ENCODE measurements around the gene FAM180A. TPM values are rescaled to one million over a fixed set of nuclear protein-coding genes. Genes with fewer than 3 reads are reported as not detected.

FAM180A gene
- total RNA-seq, 3 donors from 2014 or later (not counting 1 experiment from before 2014, with no cell fraction given): not detected

- Histone ChIP-seq H3K9me3 (ENCODE audit: control insufficient read depth, insufficient read depth, low read length) (no peaks in the 10 kb centered on the region), H3K27ac (ENCODE audit: low read length) (no peak overlapping the region), H3K4me3 (ENCODE audit: low read length) (no peak overlapping the region), H3K4me1 (ENCODE audit: control insufficient read depth, insufficient read depth, low read length) (no peaks in the 10 kb centered on the region), H3K27me3 (ENCODE audit: control insufficient read depth, insufficient read depth, low read length) (no peaks in the 10 kb centered on the region), H3K36me3 (ENCODE audit: control insufficient read depth, insufficient read depth, low read length) (no peaks in the 10 kb centered on the region)
- no peaks in the 10 kb centered on the region for H3K36me3 Mint-ChIP-seq
- no peak for DNase-seq
- no peaks in the 10 kb centered on the region for H3K4me1 Mint-ChIP-seq
- H3K27ac Mint-ChIP-seq: no peak overlapping the region
- peaks cover 24 to 59% of the 10 kb centered on the region in 2 donors for H3K27me3 Mint-ChIP-seq (ENCODE audit: low read depth in 2 of 2)
- H3K9me3 Mint-ChIP-seq: no peaks in the 10 kb centered on the region
- ATAC-seq: no peak
- no peak overlapping the region for H3K4me3 Mint-ChIP-seq
- intact Hi-C loops (cut with micrococcal nuclease): no loop called here
- WGBS (ENCODE audit: insufficient coverage): 66% methylated on average over 8 of the region's 10 CpGs
- no peak for TF ChIP-seq CTCF (IDR thresholded peaks at IDR 0.05)
These were observed 13.3 kb upstream of the FAM180A start for GRCh38 chr7:135761751-135762488.

- DNase-seq (no peak), ATAC-seq (no peak)
- Mint-ChIP-seq H3K4me3 (no peak overlapping the region), H3K4me1 (no peaks in the 10 kb centered on the region), H3K9me3 (no peaks in the 10 kb centered on the region), H3K36me3 (no peaks in the 10 kb centered on the region), H3K27ac (no peak overlapping the region), H3K27me3 (ENCODE audit: low read depth in 2 of 2) (peaks cover 24 to 42% of the 10 kb centered on the region in 2 donors)
- no peak overlapping the region for H3K4me3 ChIP-seq (ENCODE audit: low read length)
- no peaks in the 10 kb centered on the region for H3K36me3 ChIP-seq (ENCODE audit: control insufficient read depth, insufficient read depth, low read length)
- intact Hi-C loops (cut with micrococcal nuclease): no loop called here
- H3K4me1 ChIP-seq (ENCODE audit: control insufficient read depth, insufficient read depth, low read length): no peaks in the 10 kb centered on the region
- no peaks in the 10 kb centered on the region for H3K27me3 ChIP-seq (ENCODE audit: control insufficient read depth, insufficient read depth, low read length)
- no peak for TF ChIP-seq CTCF (IDR thresholded peaks at IDR 0.05)
- WGBS (ENCODE audit: insufficient coverage): 83% methylated on average over 4 of the region's 4 CpGs
- H3K9me3 ChIP-seq (ENCODE audit: control insufficient read depth, insufficient read depth, low read length): no peaks in the 10 kb centered on the region
- no peak overlapping the region for H3K27ac ChIP-seq (ENCODE audit: low read length)
These were observed 10.9 kb upstream of the FAM180A start for GRCh38 chr7:135759532-135759931.

DNA sequence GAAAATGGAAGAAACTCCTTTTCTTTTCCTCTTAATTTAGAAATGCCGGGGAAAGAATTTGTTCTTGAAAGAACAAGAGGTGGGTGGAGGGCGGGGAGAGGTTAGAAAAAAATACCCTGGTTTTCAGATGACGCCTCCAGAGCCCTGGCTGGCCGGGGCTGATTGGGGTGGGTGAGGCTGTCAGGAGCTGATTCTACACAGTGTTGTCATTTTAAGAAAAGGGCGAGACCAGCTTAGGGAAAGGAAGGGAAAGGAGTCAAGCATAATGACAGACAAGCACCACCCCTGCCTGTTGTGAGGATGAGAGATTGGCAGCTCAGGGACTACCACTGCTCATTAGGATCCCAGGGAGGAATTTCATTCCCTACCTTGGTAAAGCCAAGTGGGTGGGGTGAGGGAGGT is 9.9 kb upstream of the FAM180A start:
- no peaks in the 10 kb centered on the region for H3K36me3 Mint-ChIP-seq
- H3K27me3 ChIP-seq (ENCODE audit: control insufficient read depth, insufficient read depth, low read length): no peaks in the 10 kb centered on the region
- H3K27ac ChIP-seq (ENCODE audit: low read length): no peak overlapping the region
- no peak for DNase-seq
- H3K27me3 Mint-ChIP-seq (ENCODE audit: low read depth in 2 of 2): peaks cover 24 to 43% of the 10 kb centered on the region in 2 donors
- intact Hi-C loops (cut with micrococcal nuclease): no loop called here
- H3K27ac Mint-ChIP-seq: no peak overlapping the region
- WGBS (ENCODE audit: insufficient coverage): 77% methylated on average over 5 of the region's 5 CpGs
- no peaks in the 10 kb centered on the region for H3K4me1 ChIP-seq (ENCODE audit: control insufficient read depth, insufficient read depth, low read length)
- H3K9me3 ChIP-seq (ENCODE audit: control insufficient read depth, insufficient read depth, low read length): no peaks in the 10 kb centered on the region
- H3K4me3 ChIP-seq (ENCODE audit: low read length): no peak overlapping the region
- no peak for TF ChIP-seq CTCF (IDR thresholded peaks at IDR 0.05)
- no peak for ATAC-seq
- H3K36me3 ChIP-seq (ENCODE audit: control insufficient read depth, insufficient read depth, low read length): no peaks in the 10 kb centered on the region
- H3K4me3 Mint-ChIP-seq: no peak overlapping the region
- H3K4me1 Mint-ChIP-seq: no peaks in the 10 kb centered on the region
- H3K9me3 Mint-ChIP-seq: no peaks in the 10 kb centered on the region
